Astrocyte of the spinal cord (primary cell): ENCODE measurements around the gene MYCBP2.
"Not testable (repeated sequence)": the region's sequence is repeated elsewhere in the genome, so short reads cannot be mapped to it uniquely, and the experiment has no call there.

Experiments used
- DNase-seq: peaks from one replicate; pipeline ENCODE4 v3.0.0; 2011; ENCODE audit warnings: low read depth, low spot score
- H3K4me3 ChIP-seq: 2 replicates; pipeline ENCODE4 v1.5.1; 2011; ENCODE audit warnings: low read depth, mild to moderate bottlenecking, low read length, moderate library complexity
- in situ Hi-C: cut with HindIII; loops from 2 replicates; pipeline ENCODE4 v1.10.0; 2017; ENCODE audit warnings: low sequenced_read_pairs
- TF ChIP-seq, protein P1 (sequence below): IDR thresholded peaks from 2 replicates; pipeline ENCODE4 v1.5.1; 2012; ENCODE audit warnings: low read depth, mild to moderate bottlenecking, low read length, inconsistent platforms

MYCBP2 gene

DNA sequence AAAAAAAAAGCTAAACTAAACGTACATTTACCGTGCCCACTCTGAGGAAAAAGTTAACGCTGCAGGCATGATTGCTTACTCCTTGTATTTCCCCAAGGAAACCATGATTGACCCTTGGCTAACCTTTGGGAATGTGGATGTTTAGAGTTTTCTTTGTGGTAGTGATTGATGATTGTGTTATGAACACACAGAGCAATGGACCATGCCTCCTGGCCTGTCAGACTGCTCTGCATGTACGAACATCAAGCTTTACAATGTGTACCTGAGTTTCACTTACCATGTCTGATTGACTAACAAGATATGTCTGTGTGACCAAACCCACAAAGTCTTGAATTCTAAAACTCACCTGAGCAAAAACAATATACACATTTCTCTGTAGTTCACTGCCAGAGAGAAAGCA lies 35.1 kb downstream of the MYCBP2 start:
- no peak overlapping the region for H3K4me3 ChIP-seq
- TF ChIP-seq, protein P1, sequence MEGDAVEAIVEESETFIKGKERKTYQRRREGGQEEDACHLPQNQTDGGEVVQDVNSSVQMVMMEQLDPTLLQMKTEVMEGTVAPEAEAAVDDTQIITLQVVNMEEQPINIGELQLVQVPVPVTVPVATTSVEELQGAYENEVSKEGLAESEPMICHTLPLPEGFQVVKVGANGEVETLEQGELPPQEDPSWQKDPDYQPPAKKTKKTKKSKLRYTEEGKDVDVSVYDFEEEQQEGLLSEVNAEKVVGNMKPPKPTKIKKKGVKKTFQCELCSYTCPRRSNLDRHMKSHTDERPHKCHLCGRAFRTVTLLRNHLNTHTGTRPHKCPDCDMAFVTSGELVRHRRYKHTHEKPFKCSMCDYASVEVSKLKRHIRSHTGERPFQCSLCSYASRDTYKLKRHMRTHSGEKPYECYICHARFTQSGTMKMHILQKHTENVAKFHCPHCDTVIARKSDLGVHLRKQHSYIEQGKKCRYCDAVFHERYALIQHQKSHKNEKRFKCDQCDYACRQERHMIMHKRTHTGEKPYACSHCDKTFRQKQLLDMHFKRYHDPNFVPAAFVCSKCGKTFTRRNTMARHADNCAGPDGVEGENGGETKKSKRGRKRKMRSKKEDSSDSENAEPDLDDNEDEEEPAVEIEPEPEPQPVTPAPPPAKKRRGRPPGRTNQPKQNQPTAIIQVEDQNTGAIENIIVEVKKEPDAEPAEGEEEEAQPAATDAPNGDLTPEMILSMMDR = no peak
- in situ Hi-C loops = no loop called here
- no peak for DNase-seq

DNA sequence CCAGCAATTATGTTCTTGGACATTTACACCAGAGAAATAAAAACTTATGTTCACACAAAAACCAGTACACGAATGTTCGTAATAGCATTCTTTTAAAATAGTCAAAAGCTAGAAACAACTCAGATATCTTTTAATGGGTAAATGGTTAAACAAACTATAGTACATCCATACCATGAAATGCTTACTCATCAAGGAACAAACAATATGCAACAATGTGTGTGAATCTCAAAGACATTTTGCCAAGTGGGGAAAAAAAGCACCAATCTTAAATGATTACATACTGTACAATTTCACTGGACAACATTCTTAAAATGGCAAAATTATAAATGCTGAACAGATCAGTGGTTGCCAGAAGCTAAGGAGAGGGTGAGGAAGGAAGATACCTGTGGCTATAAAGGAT lies 36.6 kb downstream of the MYCBP2 start:
- TF ChIP-seq, protein P1 = no peak
- no peak for DNase-seq
- in situ Hi-C loops = no loop called here
- no peak overlapping the region for H3K4me3 ChIP-seq

DNA sequence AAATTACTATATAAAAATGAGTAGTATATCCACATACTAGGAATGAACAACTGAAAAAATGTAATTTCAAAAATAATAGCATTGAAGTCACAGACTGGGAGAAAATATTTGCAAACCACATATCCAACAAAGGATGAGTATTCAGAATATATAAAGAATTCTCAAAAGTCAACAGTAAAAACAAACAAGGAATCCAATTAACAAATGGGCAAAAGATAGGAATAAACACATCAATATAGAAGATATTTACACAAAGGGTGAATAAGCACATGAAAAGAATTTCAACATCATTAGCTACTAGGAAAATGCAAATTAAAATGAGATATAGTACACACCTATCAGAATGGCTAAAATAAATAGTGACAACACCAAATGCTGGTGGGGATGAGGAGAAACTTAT lies 37.0 kb downstream of the MYCBP2 start:
- H3K4me3 ChIP-seq = no peak overlapping the region
- in situ Hi-C loops = no loop called here
- DNase-seq = no peak
- TF ChIP-seq, protein P1 = no peak

DNA sequence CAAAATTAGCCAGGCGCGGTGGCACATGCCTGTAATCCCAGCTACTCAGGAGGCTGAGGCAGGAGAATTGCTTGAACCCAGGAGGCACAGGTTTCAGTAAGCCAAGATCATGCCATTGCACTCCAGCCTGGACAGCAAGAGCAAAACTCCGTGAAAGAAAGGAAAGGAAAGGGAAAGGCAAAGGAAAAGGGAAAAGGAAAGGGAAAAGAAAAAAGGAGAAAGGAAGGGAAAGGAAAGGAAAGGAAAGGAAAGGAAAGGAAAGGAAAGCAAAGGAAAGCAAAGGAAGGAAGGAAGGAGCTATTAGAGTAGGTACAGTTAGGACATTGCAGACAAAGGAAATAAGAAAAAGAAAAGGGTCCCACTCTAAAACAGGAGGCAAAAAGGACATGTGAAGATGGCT lies 41.3 kb downstream of the MYCBP2 start:
- DNase-seq, H3K4me3 ChIP-seq, in situ Hi-C loops: not testable (repeated sequence)

DNA sequence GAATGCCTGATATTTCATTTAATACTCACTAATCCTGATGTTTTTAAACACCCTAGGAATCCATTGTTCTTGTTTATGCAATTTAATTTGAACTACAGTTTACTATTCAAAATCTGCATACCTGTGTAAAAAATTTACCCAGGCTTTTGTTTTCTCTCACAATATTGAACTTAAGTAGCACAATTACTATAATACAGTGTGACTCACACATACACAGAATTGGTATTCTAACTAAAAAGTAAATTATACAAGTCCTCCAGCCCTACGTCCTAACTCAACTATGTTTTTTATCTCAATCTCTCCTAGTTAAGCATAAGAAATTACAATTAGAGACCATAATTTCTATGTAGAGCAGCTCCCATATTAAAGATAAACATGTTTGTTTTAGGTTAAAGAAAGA lies 41.8 kb downstream of the MYCBP2 start:
- DNase-seq = no peak
- TF ChIP-seq, protein P1 = no peak
- H3K4me3 ChIP-seq = no peak overlapping the region
- in situ Hi-C loops = no loop called here

DNA sequence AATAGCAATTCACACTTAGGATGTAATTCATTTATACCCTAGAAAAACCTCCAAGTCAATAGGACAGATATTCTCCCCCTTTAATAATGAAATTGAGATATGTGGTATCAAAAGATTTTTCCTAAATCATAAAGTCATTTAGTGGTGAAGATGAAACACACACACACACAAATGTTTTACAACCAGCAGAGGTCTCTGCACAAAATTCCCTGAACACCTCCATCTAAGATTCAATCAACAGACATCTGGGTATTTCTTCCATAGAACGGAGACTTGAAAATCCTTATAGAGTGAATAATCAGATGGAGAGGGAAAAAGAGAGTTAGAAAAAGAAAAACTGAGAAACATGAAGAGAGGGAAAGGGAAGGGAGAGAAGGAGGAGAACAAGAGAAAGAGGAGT lies 52.8 kb downstream of the MYCBP2 start:
- no peak overlapping the region for H3K4me3 ChIP-seq
- in situ Hi-C loops = no loop called here
- no peak for DNase-seq
- TF ChIP-seq, protein P1 = no peak

DNA sequence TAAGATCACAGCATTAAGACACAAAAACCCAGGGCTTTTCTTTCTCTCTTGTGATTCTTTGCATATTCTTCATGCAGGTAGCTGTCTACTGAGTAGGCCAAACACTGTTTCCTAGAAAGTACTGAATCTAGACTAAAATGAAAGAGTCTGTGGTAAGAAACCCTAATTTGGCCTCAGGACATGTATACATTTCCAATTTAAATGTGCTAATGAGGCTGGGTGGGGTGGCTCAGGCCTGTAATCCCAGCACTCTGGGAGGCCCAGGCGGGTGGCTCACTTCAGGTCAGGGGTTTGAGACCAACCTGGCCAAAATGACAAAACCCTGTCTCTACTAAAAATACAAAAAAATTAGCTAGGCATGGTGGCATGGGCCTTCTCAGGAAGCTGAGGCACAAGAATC lies 57.8 kb downstream of the MYCBP2 start:
- TF ChIP-seq, protein P1 = no peak

More for the DNA sequence above, 57.8 kb downstream of the MYCBP2 start:
- no peak overlapping the region for H3K4me3 ChIP-seq
- DNase-seq = no peak
- in situ Hi-C loops = no loop called here
